ENCODE results near the gene KSR2.

Gene KSR2

GRCh38 chr12:117580015-117580717, 388.6 kb downstream of the KSR2 start:
- no peak for DNase-seq (ENCODE audit: low read depth)

GRCh38 chr12:117577122-117577657, 391.6 kb downstream of the KSR2 start:
- DNase-seq (ENCODE audit: low read depth), result no peak

- DNase-seq (ENCODE audit: low read depth), result no peak
Observed at GRCh38 chr12:117576053-117576452, 392.7 kb downstream of the KSR2 start.

GRCh38 chr12:117574655-117575054, 394.1 kb downstream of the KSR2 start:
- no peak for DNase-seq (ENCODE audit: low read depth)

GRCh38 chr12:117572755-117573154, 396.0 kb downstream of the KSR2 start:
- no peak for DNase-seq (ENCODE audit: low read depth)

GRCh38 chr12:117571321-117571720, 397.5 kb downstream of the KSR2 start:
- DNase-seq (ENCODE audit: low read depth), result no peak

GRCh38 chr12:117570608-117571007, 398.2 kb downstream of the KSR2 start:
- no peak for DNase-seq (ENCODE audit: low read depth)

GRCh38 chr12:117567644-117568216, 401.1 kb downstream of the KSR2 start:
- DNase-seq (ENCODE audit: low read depth), result no peak

GRCh38 chr12:117564881-117565280, 403.9 kb downstream of the KSR2 start:
- DNase-seq (ENCODE audit: low read depth), result no peak

GRCh38 chr12:117563706-117564105, 405.1 kb downstream of the KSR2 start:
- no peak for DNase-seq (ENCODE audit: low read depth)

- DNase-seq (ENCODE audit: low read depth), result no peak
Observed at GRCh38 chr12:117563007-117563406, 405.8 kb downstream of the KSR2 start.

GRCh38 chr12:117561990-117562389, 406.8 kb downstream of the KSR2 start:
- DNase-seq (ENCODE audit: low read depth), result no peak

- no peak for DNase-seq (ENCODE audit: low read depth)
Observed at GRCh38 chr12:117559978-117560377, 408.8 kb downstream of the KSR2 start.

- DNase-seq (ENCODE audit: low read depth), result no peak
Observed at GRCh38 chr12:117555889-117556288, 412.9 kb downstream of the KSR2 start.

- DNase-seq (ENCODE audit: low read depth), result no peak
Observed at GRCh38 chr12:117552971-117553370, 415.8 kb downstream of the KSR2 start.

- no peak for DNase-seq (ENCODE audit: low read depth)
Observed at GRCh38 chr12:117551665-117552064, 417.1 kb downstream of the KSR2 start.

- no peak for DNase-seq (ENCODE audit: low read depth)
Observed at GRCh38 chr12:117547209-117547608, 421.6 kb downstream of the KSR2 start.

- no peak for DNase-seq (ENCODE audit: low read depth)
Observed at GRCh38 chr12:117545216-117545615, 423.6 kb downstream of the KSR2 start.

GRCh38 chr12:117540011-117540410, 428.8 kb downstream of the KSR2 start:
- no peak for DNase-seq (ENCODE audit: low read depth)

GRCh38 chr12:117538926-117539325, 429.9 kb downstream of the KSR2 start:
- DNase-seq (ENCODE audit: low read depth), result no peak

- no peak for DNase-seq (ENCODE audit: low read depth)
Observed at GRCh38 chr12:117538032-117538690, 430.6 kb downstream of the KSR2 start.

GRCh38 chr12:117533687-117534086, 435.1 kb downstream of the KSR2 start:
- DNase-seq (ENCODE audit: low read depth), result no peak

- DNase-seq (ENCODE audit: low read depth), result no peak
Observed at GRCh38 chr12:117530796-117531195, 438.0 kb downstream of the KSR2 start.

Data from GM04503 (cell line).